HG02588 (cell line): ENCODE measurements around the gene CATSPER3.

ENCODE experiments used
- ATAC-seq: cut with Tn5 transposase; IDR thresholded peaks from one replicate; pipeline ENCODE4 v1.9.1; 2021; ENCODE audit warnings: mild to moderate bottlenecking, moderate library complexity; ENCODE audit not compliant: unreplicated experiment

The CATSPER3 gene

DNA sequence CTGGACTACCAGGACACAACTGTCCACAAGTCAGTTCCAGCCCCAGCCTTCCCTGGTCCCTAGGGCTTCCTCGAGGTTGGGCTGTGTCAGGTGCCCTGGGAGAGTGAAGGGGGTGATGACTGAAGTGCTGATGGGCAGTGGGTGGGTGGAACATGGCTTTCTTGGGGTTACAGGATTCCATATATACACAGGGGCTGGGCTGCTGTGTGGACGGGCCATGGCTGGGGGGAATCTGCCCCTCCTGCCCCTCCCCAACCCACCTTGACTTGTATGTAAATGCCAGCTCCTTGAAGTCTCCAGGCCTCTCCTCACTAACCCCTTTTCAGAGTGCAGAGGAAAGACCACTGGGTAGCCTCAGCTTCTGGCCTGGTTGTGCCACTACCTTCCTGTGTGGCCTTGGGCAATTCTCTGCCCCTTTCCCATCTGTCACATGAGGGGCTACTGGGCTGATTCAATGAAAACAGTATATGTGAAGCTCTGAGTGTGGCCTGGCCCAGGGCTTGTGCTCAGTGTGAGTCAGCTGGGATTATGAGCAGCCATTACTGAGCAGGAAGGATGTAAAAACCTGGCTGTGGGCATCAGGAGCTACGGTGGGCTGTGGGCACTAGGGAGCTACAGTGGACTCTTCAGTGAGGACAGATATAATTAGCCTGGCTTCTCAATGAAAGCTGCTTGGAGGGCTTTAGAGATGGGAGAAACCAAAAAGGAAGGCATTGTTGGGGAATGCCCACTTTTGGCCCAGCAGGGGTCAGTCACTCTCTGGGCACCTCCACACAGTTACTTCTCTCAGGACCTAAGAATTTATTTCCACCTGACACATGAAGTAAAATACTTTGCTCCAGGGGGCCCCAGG is 43.0 kb downstream of the CATSPER3 start:
- ATAC-seq: no peak

DNA sequence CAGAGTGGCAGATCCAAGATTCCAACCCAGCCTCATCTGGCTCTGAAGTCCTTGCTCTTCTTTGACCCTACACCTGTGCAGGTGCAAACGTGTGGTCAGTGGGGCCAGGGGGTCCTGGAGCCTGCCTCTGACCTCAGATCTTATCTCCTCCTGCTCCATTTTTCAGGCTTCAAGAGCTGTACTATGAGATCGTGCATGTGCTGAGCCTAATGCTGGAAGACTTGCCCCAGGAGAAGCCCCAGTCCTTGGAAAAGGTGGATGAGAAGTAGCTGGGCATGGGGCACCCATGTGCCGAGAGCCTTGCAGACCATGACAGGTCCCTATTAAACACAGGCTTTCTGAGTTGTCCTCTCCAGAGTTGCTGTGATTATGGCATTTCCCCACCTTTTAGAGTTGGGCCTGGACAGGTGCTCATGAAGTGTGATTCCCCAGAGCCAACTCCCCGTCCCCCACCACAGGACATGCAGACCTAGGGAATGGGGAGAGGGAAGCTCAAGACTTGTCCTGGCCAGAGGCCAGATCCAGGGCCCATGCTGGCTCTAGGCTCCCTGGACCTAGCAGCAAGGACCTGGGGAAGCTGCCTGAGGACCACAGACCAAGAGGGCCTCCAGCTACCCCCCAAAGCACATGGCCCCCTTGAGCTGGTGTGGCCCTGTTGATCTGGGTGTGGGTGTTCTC is 43.8 kb downstream of the CATSPER3 start:
- ATAC-seq: no peak

DNA sequence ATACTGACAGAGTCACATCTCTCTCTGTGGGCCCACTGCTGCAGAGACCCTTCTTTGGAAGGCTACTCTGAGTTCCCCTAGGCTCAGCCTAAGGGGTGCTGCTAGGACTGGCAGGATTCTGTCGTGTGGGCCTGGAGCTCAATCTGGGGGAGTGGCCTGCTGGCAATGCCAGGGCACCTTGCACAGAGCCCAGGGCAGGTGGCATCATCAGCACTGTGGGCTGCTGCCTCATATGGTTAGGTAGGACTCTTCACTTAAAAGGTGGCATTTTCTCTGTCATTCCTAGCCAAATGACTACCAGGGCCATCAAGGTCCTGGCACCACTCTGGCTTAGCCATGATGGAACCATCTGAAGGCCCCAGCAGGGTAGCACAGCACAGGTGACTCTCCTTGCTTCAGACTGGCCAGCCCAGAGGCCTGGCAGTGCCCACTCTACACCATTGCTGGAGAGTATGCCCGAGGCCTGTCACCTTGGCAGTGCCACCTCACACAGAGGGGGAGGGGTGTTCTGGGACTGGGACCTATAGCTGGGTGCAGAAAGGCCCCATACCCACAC is 44.4 kb downstream of the CATSPER3 start:
- no peak for ATAC-seq

DNA sequence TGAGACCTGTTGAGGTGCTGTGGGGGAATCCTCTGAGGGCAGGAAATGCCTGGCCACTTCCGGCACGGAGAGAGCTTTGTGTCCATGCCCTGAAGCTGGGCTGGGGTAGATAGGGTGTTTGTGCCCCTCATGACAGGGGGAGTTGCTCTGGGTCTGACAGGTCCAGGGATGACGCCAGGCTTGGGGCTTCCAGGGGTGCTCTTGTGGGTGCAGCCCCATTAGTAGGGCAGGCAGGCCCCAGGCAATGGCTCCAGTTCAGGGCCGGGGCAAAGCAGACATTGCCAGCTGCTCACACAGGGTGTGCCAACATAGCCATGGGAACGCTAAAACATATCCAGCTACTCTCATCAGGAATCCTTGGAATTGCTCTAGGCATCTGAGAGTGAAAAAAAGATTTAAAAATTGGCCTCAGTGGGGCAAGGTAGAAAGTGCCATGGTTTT is 45.3 kb downstream of the CATSPER3 start:
- ATAC-seq: no peak

DNA sequence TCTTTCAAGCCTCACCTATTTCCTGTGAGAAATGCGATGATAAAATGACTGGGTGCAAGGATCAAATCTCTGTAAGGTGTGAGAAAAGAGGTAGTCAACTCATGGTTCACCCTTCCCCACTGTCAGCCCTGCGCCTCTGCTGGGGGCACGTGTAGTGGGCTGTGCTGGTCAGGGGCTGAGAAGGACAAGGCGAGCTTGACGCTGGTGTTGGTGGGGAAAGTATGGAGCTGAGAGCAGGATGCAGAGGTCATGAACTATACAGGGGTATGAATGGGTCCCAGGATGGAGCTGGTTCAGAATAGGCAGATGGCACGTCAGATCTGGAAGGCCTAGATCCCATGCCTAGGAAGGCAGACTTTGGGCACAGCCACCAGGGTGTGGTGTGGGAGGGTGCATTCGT is 45.7 kb downstream of the CATSPER3 start:
- no peak for ATAC-seq

DNA sequence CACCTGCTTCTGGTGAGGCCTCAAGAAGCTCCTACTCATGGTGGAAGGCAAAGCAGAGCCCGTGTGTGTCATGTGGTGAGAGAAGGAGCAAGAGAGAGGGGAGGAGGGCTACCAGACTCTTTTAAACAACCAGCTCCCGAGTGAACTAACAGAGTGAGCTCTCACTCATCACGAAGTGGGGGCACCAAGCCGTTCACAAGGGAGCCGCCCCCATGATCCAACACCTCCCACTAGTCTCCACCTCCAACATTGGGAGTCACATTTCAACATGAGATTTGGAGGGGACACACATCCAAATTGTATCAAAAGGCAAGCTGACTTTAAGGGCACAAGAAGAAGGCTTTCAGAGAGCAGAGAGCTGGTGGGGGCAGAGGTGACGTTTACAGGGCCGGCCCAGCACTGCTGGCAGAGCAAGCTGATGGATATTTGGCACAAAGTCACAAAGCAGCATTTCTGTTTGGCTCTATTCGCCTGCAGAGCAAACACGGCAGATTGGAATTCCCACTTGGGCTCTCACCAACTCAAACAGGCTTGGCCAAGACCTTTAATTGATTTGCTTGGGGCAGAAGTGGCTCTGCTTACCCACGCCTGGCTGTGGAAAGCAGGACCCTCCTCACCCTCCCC is 46.4 kb downstream of the CATSPER3 start:
- ATAC-seq: no peak

DNA sequence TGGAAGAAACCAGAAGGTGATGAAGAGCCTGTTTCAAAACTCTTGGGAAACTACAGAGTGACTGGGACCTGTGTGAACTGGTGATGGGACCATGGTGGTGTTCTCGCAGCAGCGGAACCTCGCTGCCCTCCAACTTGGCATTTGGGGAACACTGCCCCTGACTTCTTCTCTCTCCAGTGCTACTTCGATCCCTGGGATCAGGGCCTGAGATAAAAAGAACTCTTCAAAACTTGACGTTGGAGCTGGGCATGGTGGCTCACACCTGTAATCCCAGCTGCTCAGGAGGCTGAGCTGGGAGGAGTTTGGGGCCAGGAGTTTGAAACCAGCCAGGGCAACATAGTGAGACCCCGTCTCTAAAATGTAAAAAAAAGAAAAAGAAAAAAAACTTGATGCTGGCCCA is 48.2 kb downstream of the CATSPER3 start:
- no peak for ATAC-seq

DNA sequence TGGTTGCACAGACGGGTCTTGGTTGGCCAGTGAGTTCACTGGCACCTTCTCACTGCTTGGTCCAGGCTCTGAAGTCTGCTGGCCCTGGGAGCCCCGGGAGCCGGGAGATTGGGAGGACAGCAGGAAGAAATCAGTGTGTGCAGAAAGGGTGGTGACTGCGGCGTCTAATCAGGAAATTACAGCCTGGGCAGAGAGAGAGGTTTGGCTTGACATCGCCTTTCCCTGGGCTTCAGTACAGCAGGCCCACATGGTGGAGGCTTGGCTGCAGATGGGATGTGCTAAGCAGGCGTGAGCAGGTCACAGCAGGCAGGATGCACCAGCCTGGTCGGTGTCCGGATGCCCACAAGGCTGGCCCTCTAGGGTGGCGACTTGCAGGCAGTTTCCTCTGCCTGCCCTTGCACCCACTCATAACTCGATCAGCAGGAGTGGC is 49.2 kb downstream of the CATSPER3 start:
- ATAC-seq: no peak

DNA sequence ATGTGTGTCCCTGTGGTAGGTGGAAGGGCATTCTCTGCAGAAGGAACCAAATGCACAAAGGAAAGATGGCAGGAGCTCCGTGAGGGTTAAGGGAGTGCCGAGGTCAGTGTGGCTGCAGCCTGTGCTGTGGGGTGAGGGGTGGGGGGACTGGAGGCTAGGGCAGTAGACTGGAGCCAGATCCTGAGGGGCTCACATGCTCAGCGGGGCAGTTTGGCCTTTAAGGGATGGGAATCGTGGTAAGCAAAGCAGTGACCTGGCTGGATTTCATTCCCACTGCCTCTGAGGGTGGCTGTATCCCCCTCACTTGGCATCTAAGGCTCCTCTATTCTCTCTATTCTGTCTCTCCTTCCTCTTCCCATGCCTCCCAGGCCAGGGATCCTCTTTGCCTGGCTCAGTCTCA is 50.8 kb downstream of the CATSPER3 start:
- no peak for ATAC-seq

DNA sequence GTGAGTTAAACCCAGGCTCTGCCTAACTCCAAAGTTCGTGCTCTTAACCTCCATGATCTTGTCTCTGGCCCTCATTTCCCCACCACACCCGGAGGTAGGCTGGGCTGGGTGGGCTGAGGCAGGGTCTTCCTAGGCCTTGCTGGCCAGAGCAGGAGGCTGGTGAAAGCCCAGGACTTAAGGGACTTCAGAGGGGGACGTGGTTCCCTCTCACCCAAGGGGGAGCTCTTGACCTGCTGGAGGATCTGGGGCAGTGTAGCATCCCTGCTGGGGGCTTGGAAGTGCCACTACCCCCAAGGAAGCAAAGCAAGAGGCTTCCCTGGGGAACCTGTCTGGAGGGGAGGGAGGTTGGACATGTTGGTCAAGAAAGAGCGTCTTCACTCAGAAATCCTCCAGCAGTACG is 51.6 kb downstream of the CATSPER3 start:
- ATAC-seq: no peak

DNA sequence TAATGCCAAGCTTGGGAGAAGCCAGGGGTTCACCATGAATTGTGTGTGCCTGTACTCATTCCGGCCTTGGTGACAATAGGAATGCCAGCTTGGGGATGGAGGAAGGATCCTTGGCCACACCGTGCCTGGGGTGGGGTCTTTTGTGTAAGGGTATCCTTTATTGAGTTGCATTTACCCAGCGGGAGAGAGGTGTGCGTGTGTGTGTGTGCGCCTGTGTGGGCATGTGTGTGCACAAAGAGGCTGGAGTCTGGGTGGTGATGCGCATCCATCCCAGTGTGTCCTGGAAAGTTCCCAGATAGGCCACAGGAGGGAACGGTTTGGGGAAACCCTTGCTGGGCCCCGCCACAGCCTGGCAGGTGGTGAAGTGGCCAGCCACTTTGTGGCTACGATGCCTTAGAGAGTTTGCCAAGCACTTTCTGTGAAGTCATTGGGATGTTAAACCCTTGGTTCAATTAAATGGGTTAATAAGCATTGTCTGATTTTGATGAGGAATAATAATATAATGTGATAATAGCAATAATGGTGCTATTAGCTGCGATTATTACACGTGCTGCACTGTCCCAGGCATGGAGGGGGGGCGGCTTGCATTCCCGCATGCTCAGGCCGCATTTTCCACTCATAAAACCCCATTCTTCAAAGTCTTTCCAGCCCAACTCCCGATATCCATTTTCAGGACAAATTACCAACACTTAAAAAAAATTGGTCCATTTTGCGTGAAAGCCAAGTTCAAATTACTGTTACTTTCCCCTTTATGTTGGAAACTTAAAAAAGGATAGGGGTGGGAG is 52.6 kb downstream of the CATSPER3 start:
- ATAC-seq: no peak

DNA sequence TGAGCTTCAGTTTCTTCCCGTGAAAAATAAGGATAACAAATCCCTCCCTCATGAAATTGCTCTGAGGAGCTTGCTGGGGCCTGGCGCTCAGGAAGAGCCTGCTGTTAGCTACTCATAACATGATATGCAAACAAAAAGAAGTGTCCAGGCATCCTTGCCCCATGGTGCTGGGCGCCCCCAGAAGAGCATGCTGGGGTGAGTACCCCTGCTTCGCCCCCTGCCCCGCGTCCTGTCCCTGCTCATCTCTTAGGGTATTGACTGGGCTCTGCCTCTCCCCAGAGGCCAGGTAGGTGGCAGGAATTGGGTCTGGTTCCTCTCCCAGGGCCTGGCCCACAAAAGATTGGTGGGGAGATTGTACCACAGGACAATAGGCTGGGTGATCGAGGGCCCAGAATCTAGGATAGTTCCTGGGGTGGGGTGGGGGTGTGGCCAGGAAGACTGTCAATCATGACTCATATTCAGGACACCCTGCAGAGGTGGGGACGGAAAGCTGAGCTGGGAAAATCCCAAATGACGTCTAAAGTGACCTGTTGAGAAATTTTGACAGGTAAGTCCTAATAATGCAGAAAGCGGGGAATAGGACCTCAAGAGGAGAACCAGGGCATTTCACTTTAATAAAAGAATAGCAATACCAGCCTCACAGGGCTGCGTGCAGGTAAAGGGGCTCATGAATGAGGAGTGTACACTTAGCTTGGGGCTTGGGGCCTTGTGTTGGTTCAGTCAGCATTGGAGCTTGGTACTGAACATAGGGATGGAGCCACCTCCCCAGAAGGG is 57.4 kb downstream of the CATSPER3 start:
- no peak for ATAC-seq

DNA sequence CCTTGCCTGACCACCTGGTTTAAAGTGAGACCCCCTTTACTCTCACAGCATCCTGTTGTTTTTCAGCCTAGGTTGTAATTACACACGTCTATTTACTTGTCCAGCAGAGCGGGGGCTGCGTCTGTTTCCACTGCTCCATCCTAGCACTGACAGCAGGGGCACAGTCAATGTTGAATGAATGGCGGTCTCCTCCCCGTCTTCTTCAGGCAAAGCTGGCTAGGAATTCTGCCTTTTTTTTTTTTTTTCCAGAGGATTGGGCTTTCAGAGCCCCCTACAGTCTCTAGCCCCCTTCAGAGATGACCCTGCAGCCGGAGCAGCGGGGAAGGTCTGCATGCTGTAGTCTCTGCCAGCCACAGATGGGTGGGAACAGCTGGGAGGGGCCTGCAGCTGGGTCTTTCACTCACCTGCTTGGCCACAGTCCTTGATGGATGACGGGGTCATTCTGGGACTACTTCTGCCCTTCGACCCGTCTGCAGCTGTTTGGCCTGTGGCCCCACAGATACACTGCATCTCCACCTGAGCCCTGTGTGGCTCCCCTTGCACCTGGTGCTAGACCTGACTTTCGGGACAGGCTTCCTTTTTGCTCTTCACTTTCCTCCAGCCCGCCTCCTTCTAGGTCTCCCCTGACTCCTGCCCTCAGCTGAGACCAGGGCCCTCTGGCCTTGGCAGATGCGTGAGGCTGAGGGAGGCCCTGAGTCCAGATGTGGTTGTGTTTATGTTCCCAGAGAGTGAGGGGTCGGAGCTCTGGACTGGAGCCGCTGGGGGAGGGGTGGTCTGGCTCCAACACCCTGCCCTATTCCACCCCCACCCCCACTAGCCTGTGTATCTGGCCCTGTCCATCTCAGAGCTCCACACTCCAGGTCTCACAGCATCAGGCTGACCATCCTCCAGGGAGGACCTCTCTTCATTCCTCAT is 58.3 kb downstream of the CATSPER3 start:
- ATAC-seq: no peak

DNA sequence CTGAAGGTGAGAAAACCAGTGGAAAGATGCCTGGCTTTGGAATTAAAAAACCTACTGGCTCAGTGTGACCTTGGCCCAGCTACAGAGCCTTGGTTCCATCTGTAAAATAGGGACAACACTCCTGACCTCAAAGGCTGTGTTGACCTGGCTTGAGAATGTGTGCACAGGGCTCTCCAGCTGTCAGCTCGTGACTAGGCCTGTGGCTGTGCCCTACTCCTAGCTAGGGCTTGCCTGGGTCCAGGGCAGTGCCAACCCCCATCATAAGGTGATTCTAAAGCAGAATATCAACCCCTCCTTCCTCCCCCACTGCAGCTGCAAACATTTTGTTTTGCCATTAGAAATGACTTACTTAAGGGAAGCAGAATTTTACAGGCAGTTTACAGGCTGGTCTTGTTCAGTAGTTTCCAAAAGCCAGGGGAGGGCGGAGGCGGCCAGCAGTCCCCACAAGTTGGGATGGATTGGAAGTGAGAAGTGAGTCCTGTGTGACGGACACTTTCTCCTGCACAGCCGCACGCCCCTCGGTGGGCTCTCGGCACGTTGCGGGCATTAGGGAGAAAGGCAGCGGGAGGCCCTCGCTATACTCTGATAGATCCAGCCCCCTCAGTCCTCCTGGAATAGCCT is 59.0 kb downstream of the CATSPER3 start:
- ATAC-seq: no peak

DNA sequence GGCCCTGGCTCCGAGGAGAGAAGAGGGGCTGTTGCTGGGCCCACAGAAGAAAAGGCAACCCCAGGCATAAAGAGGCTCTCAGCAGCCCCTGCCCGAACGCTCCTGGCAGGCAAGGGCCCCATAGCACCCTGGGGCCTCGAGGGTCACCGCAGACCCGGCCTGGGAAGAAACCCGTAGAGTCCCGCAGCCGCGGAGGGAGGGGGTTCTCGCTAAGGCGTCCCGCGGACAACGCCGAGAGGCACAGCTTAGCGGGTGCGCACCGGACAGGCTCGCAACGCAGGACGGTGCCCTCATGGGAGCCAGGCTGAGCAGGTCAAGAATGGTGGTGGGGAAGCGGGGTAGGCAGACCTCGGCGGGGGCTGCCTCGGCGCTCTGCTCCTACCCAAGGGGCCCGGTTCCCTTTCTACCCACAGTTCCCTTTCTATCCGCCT is 59.6 kb downstream of the CATSPER3 start:
- no peak for ATAC-seq

DNA sequence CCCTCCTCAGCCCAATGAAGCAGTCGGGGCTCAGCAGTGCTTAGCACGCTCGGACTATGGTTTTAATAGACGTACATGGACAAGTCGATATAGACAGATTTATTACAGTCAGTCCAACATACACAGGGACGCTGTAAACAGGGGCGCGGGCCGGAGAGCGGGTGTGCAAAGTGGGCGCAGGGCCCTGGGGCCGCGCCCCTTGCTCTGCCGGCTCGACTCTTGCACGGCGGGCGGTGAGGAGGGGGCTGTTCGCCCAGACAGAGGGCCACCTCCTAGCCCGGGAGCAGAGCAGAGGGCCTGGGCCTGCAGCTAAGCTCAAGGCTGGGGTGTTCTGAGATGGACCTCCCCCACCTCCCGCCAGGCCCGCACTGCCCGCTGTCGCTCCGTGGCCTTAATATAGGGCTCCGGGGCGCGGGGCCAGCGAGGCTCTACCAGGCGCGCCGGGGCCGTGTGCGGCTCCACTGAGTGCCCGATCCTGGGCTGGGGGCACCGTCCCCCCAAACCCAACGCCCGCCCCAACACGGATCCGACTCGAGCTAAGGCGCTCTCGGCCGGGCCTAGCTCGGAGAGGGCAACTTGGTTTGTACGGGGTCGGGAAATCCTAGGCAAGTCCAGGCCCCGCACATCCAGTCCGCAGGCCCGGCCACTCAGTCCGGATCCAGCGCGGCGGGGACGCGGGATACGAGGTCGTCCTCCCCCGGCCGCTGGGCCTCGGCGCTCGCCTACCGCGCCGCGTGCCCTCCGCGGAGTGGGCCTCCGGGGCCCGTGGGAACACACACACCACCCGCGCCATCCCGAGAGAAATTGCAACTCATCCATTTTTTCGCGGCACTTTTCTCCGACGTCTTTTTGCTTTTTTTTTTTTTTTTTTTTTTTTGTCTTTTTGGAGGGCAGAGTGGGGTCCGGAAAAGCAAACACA is 60.2 kb downstream of the CATSPER3 start:
- ATAC-seq: no peak

DNA sequence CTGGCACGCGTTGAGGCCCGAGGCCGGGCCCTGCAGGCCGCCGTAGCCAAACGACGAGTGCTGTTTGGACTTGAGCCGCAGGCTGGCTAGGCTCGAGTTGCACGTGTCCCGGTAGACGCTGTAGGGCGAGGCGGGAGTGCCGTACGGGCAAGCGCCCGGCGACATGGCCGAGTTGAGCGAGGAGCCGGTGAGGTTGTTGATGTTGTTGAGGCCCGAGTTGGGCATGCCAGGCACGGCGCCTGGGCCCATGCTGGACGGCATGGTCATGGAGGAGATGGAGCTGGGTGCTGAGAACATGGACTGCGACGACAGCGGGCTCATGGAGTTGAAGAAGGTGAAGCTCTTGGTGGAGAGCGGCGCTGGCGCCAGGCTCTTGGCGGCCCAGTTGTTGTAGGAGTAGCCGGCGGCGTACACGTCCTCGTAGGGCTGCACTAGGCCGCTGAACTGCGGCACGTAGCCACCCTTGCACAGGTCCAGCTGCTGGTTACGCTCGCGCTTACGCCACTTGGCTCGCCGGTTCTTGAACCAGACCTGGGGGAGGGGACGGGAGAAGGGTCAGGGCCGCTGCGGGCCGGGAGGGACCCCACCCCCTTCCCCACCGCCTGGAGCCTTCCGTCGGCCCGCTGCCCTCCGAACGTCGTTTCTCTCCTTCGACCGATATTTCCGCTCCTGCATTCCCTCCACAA is 61.2 kb downstream of the CATSPER3 start:
- ATAC-seq: no peak
